GM12878 (cell line): Measurements from ENCODE around the gene DPP9. TPM values are rescaled to one million over a fixed set of nuclear protein-coding genes. Genes with fewer than 3 reads are reported as not detected.

Experiments
- ATAC-seq: fragments of 200-7000 bp; cut with Tn5 transposase; 3 replicates; pipeline ENCODE4 v1.9.1; 2020; ENCODE audit warnings: mild to moderate bottlenecking, moderate library complexity
- BruUV-seq: library from RNA; stranded (reverse); fragments of 400-500 nt; replicated peaks from 2 replicates; lab custom pipeline; 2021; lab: Mats Ljungman, UMichigan
- CTCF ChIA-PET: fragments of 300-600 bp; sonication (Branson Sonifier 250); formaldehyde crosslinking; extraction: SDS; loops from one replicate; lab custom pipeline; 2021; ENCODE audit warnings: inconsistent platforms; lab: Yijun Ruan, JAX
- POLR2A ChIA-PET: fragments of 350-600 bp; formaldehyde crosslinking; extraction: SDS; loops from one replicate; lab custom pipeline; 2021; ENCODE audit warnings: inconsistent platforms; lab: Charles Lee
- RAD21 ChIA-PET: fragments of 300-600 bp; sonication (Branson Sonifier 250); formaldehyde crosslinking; loops from one replicate; lab custom pipeline; 2023; ENCODE audit warnings: antibody characterized with exemption; ENCODE audit not compliant: unreplicated experiment; lab: Charles Lee
- SMC1A ChIA-PET: fragments of 300-600 bp; sonication (Branson Sonifier 250); formaldehyde crosslinking; loops from one replicate; lab custom pipeline; 2023; ENCODE audit not compliant: unreplicated experiment, uncharacterized antibody; lab: Charles Lee
- DNase-seq: peaks from one replicate; pipeline ENCODE4 v3.0.0-alpha.2; 2011; ENCODE audit warnings: low read depth, low spot score
- FAIRE-seq: peaks from 3 replicates; lab custom pipeline; 2011; peaks lifted over from hg19 to GRCh38; lab: Jason Lieb, UNC
- H2AFZ ChIP-seq: 2 replicates; pipeline ENCODE4 v1.6.0; 2011; ENCODE audit warnings: low read depth, low read length, control low read depth; ENCODE audit not compliant: control insufficient read depth
- H3K27ac ChIP-seq: 2 replicates; pipeline ENCODE4 v1.5.1; 2011; ENCODE audit warnings: control low read depth; ENCODE audit not compliant: control insufficient read depth, insufficient read depth
- H3K27me3 ChIP-seq, 2 experiments: replicated peaks in 1 of 2; 2 replicates each; pipeline versions ENCODE4 v1.6.0 to v1.6.1; 2011; ENCODE audit warnings: low read length in 1 of 2; ENCODE audit not compliant: control insufficient read depth in 2 of 2, insufficient read depth in 2 of 2
- H3K36me3 ChIP-seq, 2 experiments: 2 replicates each; pipeline ENCODE4 v1.5.1; 2011; ENCODE audit warnings: low read length in 1 of 2; ENCODE audit not compliant: control insufficient read depth in 2 of 2, insufficient read depth in 2 of 2
- H3K4me1 ChIP-seq: 2 replicates; pipeline ENCODE4 v1.6.1; 2011; ENCODE audit warnings: mild to moderate bottlenecking, low read length, moderate library complexity, mixed read lengths; ENCODE audit not compliant: control insufficient read depth, insufficient read depth
- H3K4me2 ChIP-seq: 2 replicates; pipeline ENCODE4 v1.6.0; 2011; ENCODE audit warnings: control low read depth; ENCODE audit not compliant: control insufficient read depth, insufficient read depth
- H3K4me3 ChIP-seq: fragments of 200-600 bp; sonication (generic); 2 replicates; pipeline ENCODE4 v1.5.1; 2016
- H3K79me2 ChIP-seq: 2 replicates; pipeline ENCODE4 v1.6.0; 2011; ENCODE audit warnings: low read length; ENCODE audit not compliant: control insufficient read depth, insufficient read depth
- H3K9ac ChIP-seq: 2 replicates; pipeline ENCODE4 v1.8.0; 2011; ENCODE audit warnings: low read length, control low read depth, mixed read lengths; ENCODE audit not compliant: control insufficient read depth, insufficient read depth
- H3K9me3 ChIP-seq: replicated peaks from 3 replicates; pipeline ENCODE4 v1.5.1; 2011; ENCODE audit warnings: mild to moderate bottlenecking, low read length; ENCODE audit not compliant: control insufficient read depth, insufficient read depth
- H4K20me1 ChIP-seq: 2 replicates; pipeline ENCODE4 v1.6.0; 2011; ENCODE audit not compliant: control insufficient read depth, insufficient read depth
- GABPA ChIP-seq: IDR thresholded peaks from 2 replicates; pipeline ENCODE4 v1.6.1; 2014; ENCODE audit warnings: antibody characterized with exemption, low read depth, mild to moderate bottlenecking, inconsistent platforms
- MEF2A ChIP-seq: IDR thresholded peaks from 2 replicates; pipeline ENCODE4 v1.6.1; 2011; ENCODE audit warnings: low read depth, mild to moderate bottlenecking, low read length, moderate library complexity; ENCODE audit not compliant: insufficient read depth
- NR2C2 ChIP-seq: IDR thresholded peaks from 2 replicates; pipeline ENCODE4 v1.6.1; 2011; ENCODE audit warnings: borderline replicate concordance, low read depth; ENCODE audit not compliant: control insufficient read depth, insufficient read length
- YY1 ChIP-seq: IDR thresholded peaks from 2 replicates; pipeline ENCODE4 v1.6.1; 2011; ENCODE audit warnings: low read depth, mild to moderate bottlenecking, low read length
- WGBS: methylation state at CpG from one replicate; pipeline ENCODE4 v1.1.6; 2016; ENCODE audit warnings: low lambda C conversion rate; ENCODE audit not compliant: insufficient replicate concordance, insufficient coverage; ENCODE audit errors: missing lambda C conversion rate; 5-methylcytosine and 5-hydroxymethylcytosine counted together
- in situ Hi-C: fragments of 300-500 bp; cut with MboI; formaldehyde crosslinking; loops from 9 replicates; pipeline ENCODE4 v1.14.3; 2018; ENCODE audit warnings: mixed read lengths
- intact Hi-C: fragments of 100-400 bp; cut with micrococcal nuclease; formaldehyde crosslinking; loops from one replicate; pipeline ENCODE4 v1.14.2; 2022; ENCODE audit not compliant: unreplicated experiment
- polyA plus RNA-seq, 11 experiments: library from polyadenylated mRNA; depleted of rRNA in 4 of 11; unstranded in 6 of 11; stranded (reverse) in 5 of 11; fragments of >200 nt; fragmentation: Nextera tagmentation in 4 of 11; fragmentation: Illumina TruSeq in 1 of 11; extraction: Ambion mirVana in 4 of 11; extraction: Trizol in 1 of 11; gene quantifications; 1 replicate in 1 of 11; 2 replicates in 10 of 11; pipeline versions ENCODE4 v1.2.1 to v1.2.3, GENCODE V29; 2011 to 2016; ENCODE audit warnings: inconsistent platforms in 2 of 11, missing spikeins in 2 of 11, low read depth in 1 of 11
- total RNA-seq, 4 experiments: library from RNA; depleted of rRNA in 3 of 4; stranded (reverse); fragments of >200 nt in 3 of 4; fragmentation: Illumina TruSeq in 1 of 4; extraction: Trizol in 1 of 4; gene quantifications; 2 replicates each; pipeline versions ENCODE4 v1.2.1 to v1.2.3, GENCODE V29; 2013 to 2021
- TF ChIP-seq, protein P1 (sequence below): IDR thresholded peaks from 2 replicates; pipeline ENCODE4 v1.6.1; 2012; ENCODE audit warnings: improper control_type of control experiment, low read depth, low read length; ENCODE audit not compliant: insufficient replicate concordance

Gene DPP9
- total and polyA plus RNA-seq, 10 of the 15 experiments (the other 5 are each of a cell fraction or from before 2014, with no cell fraction given) = 0.64 to 58.6 (median 27.6) TPM

DNA sequence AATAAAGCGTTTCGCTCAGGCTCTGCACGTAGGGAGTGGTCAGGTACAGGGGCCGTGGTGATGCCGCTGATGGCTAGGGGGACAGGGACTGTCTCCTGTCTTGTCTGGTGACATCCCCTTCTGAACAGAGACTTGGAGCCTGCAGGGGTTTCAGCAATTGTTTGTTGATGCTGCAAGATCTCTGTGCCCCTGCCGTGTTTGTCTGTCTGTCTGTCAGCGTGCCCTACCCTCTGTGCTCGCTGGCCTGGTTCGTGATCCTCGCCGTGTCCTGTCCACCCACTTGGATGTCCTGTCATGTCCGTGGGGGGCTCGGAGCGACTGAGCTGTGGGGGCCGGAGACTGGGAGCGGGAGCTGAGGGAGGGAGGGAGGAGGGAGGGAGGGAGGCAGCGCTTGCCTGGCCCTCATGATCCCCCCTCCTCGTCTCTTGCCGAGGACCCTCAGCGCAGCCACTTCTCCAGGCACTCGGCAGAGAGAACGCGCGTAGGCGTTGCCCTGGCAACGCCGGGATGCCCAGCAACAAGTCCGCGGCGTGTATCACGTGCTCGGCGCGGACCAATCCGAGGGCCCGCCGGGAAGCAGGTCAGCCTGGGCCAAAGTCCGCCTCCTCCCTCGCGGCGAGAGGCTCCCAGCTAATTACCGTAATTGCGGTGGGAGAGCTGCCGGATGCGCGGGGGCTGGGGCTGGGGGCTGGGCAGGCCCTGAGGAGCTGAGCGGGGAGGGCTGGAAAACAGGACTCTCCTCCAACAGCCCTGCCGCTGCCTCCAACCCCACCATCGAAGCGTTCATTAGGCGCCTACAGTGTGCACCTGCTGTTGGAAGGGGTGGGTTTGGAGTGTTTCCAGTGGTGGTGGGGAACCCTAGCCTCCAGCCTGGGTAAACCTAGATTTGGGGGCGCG lies 36.0 kb upstream of the DPP9 start (continued):
- TF ChIP-seq, protein P1, sequence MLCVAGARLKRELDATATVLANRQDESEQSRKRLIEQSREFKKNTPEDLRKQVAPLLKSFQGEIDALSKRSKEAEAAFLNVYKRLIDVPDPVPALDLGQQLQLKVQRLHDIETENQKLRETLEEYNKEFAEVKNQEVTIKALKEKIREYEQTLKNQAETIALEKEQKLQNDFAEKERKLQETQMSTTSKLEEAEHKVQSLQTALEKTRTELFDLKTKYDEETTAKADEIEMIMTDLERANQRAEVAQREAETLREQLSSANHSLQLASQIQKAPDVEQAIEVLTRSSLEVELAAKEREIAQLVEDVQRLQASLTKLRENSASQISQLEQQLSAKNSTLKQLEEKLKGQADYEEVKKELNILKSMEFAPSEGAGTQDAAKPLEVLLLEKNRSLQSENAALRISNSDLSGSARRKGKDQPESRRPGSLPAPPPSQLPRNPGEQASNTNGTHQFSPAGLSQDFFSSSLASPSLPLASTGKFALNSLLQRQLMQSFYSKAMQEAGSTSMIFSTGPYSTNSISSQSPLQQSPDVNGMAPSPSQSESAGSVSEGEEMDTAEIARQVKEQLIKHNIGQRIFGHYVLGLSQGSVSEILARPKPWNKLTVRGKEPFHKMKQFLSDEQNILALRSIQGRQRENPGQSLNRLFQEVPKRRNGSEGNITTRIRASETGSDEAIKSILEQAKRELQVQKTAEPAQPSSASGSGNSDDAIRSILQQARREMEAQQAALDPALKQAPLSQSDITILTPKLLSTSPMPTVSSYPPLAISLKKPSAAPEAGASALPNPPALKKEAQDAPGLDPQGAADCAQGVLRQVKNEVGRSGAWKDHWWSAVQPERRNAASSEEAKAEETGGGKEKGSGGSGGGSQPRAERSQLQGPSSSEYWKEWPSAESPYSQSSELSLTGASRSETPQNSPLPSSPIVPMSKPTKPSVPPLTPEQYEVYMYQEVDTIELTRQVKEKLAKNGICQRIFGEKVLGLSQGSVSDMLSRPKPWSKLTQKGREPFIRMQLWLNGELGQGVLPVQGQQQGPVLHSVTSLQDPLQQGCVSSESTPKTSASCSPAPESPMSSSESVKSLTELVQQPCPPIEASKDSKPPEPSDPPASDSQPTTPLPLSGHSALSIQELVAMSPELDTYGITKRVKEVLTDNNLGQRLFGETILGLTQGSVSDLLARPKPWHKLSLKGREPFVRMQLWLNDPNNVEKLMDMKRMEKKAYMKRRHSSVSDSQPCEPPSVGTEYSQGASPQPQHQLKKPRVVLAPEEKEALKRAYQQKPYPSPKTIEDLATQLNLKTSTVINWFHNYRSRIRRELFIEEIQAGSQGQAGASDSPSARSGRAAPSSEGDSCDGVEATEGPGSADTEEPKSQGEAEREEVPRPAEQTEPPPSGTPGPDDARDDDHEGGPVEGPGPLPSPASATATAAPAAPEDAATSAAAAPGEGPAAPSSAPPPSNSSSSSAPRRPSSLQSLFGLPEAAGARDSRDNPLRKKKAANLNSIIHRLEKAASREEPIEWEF = no peak
- TF ChIP-seq MEF2A = no peak

DNA sequence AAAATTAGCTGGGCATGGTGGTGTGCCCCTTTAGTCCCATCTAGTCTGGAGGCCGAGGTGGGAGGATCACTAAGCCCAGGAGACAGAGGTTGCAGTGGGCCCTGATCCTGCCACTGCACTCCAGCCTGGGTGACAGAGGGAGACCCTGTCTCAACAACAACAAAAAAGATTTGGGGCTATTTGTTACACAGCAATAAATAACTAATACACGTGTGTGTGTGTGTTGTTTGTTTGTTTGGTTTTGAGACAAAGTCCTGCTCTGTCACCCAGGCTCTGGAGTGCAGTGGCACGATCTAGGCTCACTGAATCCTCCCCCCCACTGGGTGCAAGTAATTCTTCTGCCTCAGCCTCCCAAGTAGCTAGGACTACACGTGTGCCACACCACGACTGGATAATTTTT lies 35.0 kb upstream of the DPP9 start:
- FAIRE-seq (no peak), DNase-seq (no peak)
- Histone ChIP-seq H4K20me1 (no peaks in the 10 kb centered on the region), H3K27ac (no peak overlapping the region), H3K79me2 (no peaks in the 10 kb centered on the region), H3K9ac (no peak overlapping the region), H3K4me3 (no peak overlapping the region)
- intact Hi-C loops (no loop called here), in situ Hi-C loops (no loop called here)
- CTCF ChIA-PET = interaction anchor here (3.0 kb wide), 1 partner anchor 32 kb away, joined by 25 read pairs; the partner anchor contains the start of gene FEM1A
- POLR2A ChIA-PET = interaction anchor here (0.6 kb wide), 1 partner anchor 15 kb away, joined by 3 read pairs; no protein-coding TSS in a partner anchor
- SMC1A ChIA-PET = interaction anchor here (1.5 to 3.8 kb wide), 2 partner anchors 10 to 33 kb away, joined by 3 to 18 read pairs; partner anchors contain the start of gene FEM1A
- TF ChIP-seq NR2C2 (no peak), YY1 (no peak), GABPA (no peak)
- TF ChIP-seq, all 136 proteins: peak for 0
- WGBS = 16% methylated on average over 5 of the region's 5 CpGs
- no TSS peak for BruUV-seq
- Histone ChIP-seq H3K4me2 (no peak overlapping the region), H3K36me3 (no peaks in the 10 kb centered on the region), H3K27me3 (no peaks in the 10 kb centered on the region; a peak in 2 of 4 replicates), H3K4me1 (peaks cover 4% of the 10 kb centered on the region; the same call in 1 of the 2 replicates), H3K9me3 (no peaks in the 10 kb centered on the region), H2AFZ (no peak overlapping the region)
- RAD21 ChIA-PET = no interaction called here
- ATAC-seq = no peak
